HG02678 (cell line): Measurements from ENCODE around the gene TECR.
A peak's percentile ranks its signal among the peaks of the same experiment; 100 is the strongest.
"Not testable (repeated sequence)": the region's sequence is repeated elsewhere in the genome, so short reads cannot be mapped to it uniquely, and the experiment has no call there.

Experiments
- ATAC-seq: cut with Tn5 transposase; IDR thresholded peaks from one replicate; pipeline ENCODE4 v1.9.1; 2021; ENCODE audit warnings: mild to moderate bottlenecking, moderate library complexity; ENCODE audit not compliant: unreplicated experiment

Gene TECR, protein sequence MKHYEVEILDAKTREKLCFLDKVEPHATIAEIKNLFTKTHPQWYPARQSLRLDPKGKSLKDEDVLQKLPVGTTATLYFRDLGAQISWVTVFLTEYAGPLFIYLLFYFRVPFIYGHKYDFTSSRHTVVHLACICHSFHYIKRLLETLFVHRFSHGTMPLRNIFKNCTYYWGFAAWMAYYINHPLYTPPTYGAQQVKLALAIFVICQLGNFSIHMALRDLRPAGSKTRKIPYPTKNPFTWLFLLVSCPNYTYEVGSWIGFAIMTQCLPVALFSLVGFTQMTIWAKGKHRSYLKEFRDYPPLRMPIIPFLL

DNA sequence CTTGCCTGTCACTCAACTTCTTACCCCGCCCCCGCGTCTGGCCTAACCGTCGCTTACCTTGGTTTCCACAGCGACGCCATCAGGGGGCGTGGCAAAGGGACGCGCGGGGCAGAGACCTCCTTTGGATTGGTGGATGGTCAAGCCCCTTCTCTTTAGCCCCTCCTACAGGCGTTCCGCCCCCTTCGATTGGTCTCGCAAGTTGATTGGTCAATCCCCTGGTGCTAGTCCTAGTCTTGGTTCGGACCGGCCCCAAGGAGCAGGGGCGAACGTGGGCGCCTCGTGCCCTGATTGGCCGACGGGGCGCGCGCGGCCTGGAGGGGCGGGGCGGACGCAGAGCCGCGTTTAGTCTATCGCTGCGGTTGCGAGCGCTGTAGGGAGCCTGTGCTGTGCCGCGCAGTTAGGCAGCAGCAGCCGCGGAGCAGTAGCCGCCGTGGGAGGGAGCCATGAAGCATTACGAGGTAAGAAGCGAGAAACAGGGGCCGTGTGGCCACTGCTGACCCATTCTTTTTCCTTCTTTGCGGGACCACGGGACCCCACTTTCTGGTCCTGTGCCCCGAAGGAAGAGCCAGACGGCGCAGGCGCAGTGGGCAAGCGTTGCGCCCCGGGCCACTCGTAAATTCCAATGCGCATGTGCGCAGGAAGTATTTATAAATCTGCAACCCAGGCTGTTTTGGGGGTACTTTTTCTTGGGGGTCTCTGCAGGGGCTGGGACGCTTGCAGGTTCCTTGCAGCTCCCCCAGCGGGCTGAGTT, at the start of gene TECR:
Gene TECR, plus strand, starts transcription at position 341 of the 751 bp plus-strand sequence. Its CDS starts 103 bp downstream, at position 444.
- ATAC-seq = peak; percentile 95

GRCh38 chr19:14479975-14480699, 49.3 kb upstream of the TECR start:
- no peak for ATAC-seq

DNA sequence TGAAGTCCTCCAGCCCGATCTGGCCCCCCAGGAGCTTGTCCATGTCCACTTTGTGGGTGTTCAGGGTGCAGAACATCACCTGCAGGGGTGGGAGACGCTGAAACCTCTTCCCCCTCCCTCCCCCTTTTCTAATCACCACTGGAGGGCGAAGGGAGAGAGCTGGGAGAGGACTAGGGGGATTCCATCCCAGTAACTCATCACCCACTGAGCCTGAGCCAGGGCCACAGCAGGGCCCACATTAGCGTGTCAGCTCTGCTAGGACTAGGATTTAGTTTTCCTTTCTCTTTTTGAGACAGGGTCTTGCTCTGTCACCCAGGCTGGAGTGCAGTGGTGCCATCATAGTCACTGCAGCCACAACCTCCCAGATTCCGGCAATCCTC, 48.7 kb upstream of the TECR start:
- no peak for ATAC-seq

DNA sequence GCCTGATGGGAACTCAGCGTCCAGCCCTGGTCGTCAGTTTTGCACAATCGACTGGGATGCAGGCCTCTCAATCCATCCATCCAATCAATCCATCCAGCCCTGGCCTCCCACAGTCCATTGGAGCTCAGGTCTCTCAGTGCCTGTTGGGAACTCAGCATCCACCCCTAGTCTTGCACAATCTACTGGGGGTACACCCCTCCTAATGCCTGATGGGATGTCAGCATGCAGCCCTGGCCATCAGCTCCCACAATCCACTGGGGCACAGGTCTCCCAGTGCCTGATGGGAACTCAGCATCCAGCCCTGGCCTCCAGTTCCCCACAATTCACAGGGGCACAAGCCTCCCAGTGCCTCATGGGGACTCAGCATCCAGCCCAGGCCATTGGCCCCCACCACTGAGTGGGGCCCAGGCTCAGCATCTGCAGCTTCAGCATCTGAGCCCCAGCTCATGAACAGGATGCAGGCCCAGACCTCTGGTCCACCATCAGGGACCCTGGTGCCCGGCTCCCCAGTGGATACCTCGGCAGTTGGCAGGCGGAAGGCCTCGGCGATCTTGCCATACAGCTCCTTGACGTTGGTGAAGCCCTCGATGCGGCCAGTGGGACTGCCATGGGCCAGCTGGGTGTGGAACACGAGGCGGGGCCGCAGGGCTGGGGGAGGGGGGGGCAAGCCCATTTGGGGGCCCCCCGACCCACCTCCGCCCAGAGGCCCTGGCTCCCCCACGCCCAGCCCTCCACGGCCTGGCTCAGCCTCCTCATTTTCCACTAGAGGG, 47.0 kb upstream of the TECR start:
- ATAC-seq = no peak

- no peak for ATAC-seq
These were observed 41.8 kb upstream of the TECR start for GRCh38 chr19:14487370-14488125.

DNA sequence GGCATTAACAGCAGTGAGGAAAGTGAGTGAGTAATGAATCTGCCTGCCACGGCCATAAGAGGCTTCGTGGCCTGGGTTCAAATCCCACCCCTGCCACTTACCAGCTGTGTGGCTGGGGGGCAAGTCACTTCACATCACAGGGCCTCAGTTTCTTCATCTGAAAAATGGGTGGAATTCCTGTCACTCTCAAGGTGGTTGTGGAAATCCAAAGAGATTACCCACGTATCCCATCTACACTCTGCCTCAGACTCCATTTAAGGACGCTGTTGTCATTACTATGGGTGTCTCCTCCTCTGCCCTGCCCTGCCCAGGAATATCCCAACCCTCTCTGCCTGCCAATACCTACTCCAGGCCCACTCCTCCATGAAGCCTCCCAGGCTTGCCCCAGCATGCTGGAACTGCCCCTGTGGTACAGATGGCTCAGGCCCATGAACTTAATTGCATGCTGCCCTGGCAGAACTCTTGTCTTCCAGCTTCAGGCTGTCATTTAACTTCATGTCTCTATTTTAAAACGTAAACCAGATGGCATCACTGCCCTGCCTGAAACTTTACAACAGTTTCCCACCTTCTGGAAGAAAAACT, 36.5 kb upstream of the TECR start:
- ATAC-seq = no peak

GRCh38 chr19:14494411-14494810, 35.0 kb upstream of the TECR start:
- ATAC-seq = no peak

DNA sequence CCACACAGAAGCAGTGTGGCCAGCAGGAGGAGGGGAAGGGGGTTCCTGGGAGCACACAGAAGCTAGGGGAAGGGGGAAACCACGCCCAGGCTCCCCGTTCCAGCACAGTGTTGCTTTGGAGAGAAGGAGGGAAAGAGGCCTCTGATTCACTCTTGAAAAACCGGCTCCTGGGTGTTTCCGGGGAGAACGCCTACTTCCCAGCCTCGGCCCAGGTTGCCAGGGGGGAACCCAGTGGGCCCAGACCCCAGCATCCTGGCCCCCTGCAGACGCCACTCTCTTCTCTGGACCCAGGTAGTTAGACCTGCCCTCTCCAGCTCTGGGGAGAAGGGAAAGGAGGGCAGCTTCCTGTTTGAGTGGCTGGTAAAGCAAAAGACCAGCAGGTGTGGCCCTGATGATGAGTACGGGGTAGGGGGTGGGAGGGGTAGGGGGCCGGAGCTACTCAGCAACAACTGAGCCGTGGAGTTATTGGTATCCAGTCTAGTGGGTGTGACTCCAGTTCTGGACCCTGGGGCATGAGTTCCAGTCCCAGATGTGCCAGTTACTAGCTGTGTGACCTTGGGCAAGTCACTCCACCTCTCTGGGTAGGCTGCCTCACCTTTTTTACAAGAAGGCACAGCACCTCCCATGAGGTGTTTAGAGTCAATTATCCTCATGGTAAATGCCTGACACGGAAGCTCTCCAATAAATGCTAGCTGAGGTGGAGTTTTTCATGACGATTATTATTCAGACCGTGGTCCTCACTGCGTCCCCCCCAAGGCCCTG, 34.3 kb upstream of the TECR start:
- ATAC-seq = no peak

DNA sequence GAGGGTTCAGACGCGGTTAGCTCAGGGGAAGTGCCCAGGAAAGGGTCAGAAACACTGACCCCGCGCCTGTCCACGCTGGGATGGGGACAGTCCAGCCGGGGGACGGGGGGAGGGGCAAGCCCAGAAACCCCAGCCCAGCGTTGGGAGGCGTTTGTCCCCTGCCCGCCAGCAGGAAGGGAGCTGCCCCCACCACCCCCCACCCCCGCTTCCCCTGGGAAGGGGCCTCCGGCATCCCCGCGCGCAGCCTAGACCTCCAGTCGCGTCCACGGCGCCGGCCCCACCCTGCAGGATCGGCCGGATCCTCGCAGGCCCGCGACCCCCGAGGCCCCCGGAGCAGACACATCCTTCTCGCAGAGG, 33.7 kb upstream of the TECR start:
- ATAC-seq = no peak

- peak; percentile 89 for ATAC-seq
These were observed 33.2 kb upstream of the TECR start, which contains the start of gene GIPC1 for GRCh38 chr19:14496029-14496833. GIPC1 (minus strand) TSS chr19:14496127; CDS start chr19:14482976, 13,151 bp downstream.

- ATAC-seq = no peak
These were observed 32.6 kb upstream of the TECR start for GRCh38 chr19:14496834-14497227.

DNA sequence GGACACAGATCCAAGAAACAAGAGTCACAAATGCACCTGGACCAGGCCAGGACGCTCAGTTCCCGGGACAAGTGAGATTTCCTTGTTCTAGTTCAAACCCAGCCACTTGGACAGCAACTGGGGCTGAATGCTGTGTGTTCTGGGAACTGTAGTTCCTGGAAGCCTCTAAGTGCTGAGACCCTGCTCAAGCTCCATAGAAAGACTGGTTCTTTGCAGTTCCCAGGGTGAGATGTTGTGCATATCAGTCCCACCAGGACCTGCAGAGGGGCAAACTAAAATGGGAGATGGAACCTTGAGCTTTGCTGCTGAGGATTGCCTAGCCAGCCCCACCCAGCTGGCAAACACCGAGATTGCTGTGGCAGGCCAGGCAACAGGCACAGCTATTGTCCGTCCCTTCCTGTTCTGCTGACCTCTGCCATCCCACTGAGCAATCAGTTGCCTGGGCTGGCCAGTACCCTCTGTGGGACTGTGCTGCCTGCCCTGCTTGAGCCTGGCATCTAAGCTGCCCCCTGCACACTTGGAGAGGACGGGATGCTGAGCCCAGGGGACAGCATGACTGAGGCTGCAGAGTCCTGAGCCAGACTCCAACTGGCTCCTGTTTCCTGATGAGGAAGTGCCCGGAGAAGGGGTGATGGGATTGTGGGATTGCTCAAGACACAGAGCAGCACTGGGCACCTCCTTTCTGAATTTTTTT, 32.0 kb upstream of the TECR start:
- no peak for ATAC-seq

DNA sequence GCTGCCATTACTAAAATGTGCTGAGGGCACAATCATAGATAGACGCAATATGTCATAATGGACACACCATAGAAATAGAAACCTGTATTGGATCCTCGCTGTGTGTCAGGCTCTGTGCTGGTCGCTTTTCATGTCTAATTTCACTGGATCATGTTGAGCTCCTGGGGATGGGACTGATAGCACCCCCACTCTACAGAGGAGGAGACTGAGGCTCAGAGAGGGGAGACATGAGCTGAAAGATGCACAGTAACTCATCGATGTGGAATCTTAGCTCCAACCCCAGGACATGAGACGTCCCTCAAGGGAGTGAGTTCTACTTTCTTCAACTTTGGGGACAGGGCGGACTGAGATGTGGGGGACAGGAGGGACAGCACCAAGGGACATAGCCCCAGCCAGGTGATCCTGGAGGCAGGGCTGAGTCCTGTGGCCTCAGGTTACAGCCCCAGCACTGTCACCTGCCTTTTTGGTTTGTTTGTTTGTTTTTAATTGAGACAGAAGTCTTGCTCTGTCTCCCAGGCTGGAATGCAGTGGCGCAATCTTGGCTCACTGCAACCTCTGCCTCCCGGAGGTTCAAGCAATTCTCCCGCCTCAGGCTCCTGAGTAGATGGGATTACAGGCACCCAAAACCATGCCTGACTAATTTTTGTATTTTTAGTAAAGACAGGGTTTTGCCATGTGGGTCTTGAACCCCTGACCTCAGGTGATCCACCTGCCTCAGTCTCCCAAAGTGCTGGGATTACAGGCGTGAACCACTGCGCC, 26.9 kb upstream of the TECR start:
- ATAC-seq = no peak

DNA sequence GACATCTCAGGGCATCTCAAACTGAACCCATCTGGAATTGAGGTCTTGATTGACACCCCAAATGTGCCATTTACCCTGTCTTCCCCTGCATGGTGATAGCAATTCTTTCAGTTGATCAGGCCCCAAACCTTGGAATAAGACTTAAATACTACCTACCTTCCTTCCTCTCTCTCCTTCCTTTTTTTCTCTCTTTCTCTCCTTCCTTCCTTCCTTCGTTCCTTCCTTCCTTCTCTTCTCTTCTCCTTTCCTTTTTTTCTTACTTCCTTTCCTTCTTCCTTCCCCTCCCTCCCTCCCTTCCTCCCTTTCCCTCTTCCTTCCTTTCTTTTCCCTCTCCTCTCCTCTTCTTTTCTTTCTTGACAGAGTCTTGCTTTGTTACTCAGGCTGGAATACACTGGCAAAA, 26.1 kb upstream of the TECR start:
- ATAC-seq = no peak

DNA sequence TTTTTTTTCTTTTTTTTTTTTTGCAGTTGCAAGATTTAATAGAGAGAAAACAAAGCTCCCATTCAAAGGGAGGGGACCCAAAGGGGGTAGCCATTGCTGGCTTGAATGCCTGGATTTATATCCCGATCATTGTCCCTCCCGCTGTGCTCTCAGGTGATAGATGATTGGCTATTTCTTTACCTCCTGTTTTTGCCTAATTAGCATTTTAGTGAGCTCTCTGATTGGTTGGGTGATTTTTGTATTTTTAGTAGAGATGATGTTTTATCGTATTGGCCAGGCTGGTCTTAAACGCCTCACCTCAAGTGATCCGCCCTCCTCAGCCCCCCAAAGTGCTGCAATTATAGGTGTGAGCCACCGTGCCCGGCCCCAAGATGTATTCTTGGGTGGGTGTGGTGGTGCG, 24.8 kb upstream of the TECR start:
- ATAC-seq = not testable (repeated sequence)

GRCh38 chr19:14505488-14506239, 23.7 kb upstream of the TECR start:
- ATAC-seq = no peak
